Stomach (tissue), 9 donors: ENCODE results near the gene SOCS7. TPM values are rescaled to one million over a fixed set of nuclear protein-coding genes. Genes with fewer than 3 reads are reported as not detected.

Source experiments
- DNase-seq, 2 donors: peaks; one replicate each; pipeline versions ENCODE4 v3.0.0 to v3.0.0-alpha.2; 2013 to 2019
- H3K27ac ChIP-seq, 5 donors: fragments of 200-600 bp in 4 of 5; sonication (generic) in 4 of 5; one replicate each; pipeline ENCODE4 v1.5.1; 2013 to 2019; ENCODE audit warnings: mild to moderate bottlenecking in 1 of 5, moderate library complexity in 1 of 5
- H3K27me3 ChIP-seq, 3 donors: fragments of 200-600 bp; sonication (generic); one replicate each; pipeline ENCODE4 v1.5.1; 2017 to 2019; ENCODE audit warnings: mixed run types in 1 of 3
- H3K36me3 ChIP-seq, 4 donors: fragments of 200-600 bp; sonication (generic); 1 replicate in 3 of 4; 2 replicates in 1 of 4; pipeline ENCODE4 v1.5.1; 2016 to 2019
- H3K4me1 ChIP-seq, 4 donors: fragments of 200-600 bp; sonication (generic); one replicate each; pipeline ENCODE4 v1.5.1; 2016 to 2019
- H3K4me3 ChIP-seq, 4 donors: fragments of 200-600 bp; sonication (generic) in 3 of 4; one replicate each; pipeline ENCODE4 v1.5.1; 2016 to 2019; ENCODE audit warnings: mild to moderate bottlenecking in 1 of 4
- H3K9me3 ChIP-seq, 4 donors: fragments of 200-600 bp; sonication (generic); one replicate each; pipeline ENCODE4 v1.5.1; 2016 to 2019
- EP300 ChIP-seq: sonication (generic); formaldehyde crosslinking; IDR thresholded peaks from one replicate; pipeline ENCODE4 v1.6.1; 2017; ENCODE audit warnings: antibody characterized with exemption
- POLR2A ChIP-seq, 4 donors: fragments of 450-650 bp; IDR thresholded peaks; one replicate each; pipeline ENCODE4 v1.6.1; 2016; ENCODE audit warnings: antibody characterized with exemption in 4 of 4, control low read depth in 2 of 4, mild to moderate bottlenecking in 1 of 4, moderate library complexity in 1 of 4
- POLR2AphosphoS5 ChIP-seq, 3 donors: sonication (generic); formaldehyde crosslinking; IDR thresholded peaks; one replicate each; pipeline ENCODE4 v1.6.1; 2016; ENCODE audit warnings: antibody characterized with exemption in 3 of 3
- WGBS, 5 donors: extraction: QIAGEN DNeasy Blood & Tissue Kit in 3 of 5; methylation state at CpG; one replicate each; pipeline versions ENCODE4 v1.1.5 to v1.1.7; 2013 to 2018; 5-methylcytosine and 5-hydroxymethylcytosine counted together
- intact Hi-C: fragments of 100-400 bp; cut with DNase I; formaldehyde crosslinking; loops from one replicate; pipeline ENCODE4 v1.15.1; 2023; ENCODE audit warnings: low total_unique reads
- polyA plus RNA-seq, 3 donors: library from polyadenylated mRNA; stranded (reverse); fragments of 200-250 nt; gene quantifications; one replicate each; pipeline ENCODE4 v1.2.3, GENCODE V29; 2013
- total RNA-seq, 5 donors: library from RNA; depleted of rRNA; stranded (reverse); fragments of >200 nt; gene quantifications; one replicate each; pipeline versions ENCODE4 v1.1.0 to v1.2.3, GENCODE V29; 2014 to 2016
- TF ChIP-seq, protein P1 (sequence below), 7 experiments: fragments of 450-650 bp in 4 of 7; fragments of 200-600 bp in 3 of 7; sonication (generic) in 3 of 7; IDR thresholded peaks; one replicate each; pipeline ENCODE4 v1.5.1; 2016 to 2019; ENCODE audit warnings: antibody characterized with exemption in 7 of 7, control low read depth in 2 of 7, mild to moderate bottlenecking in 1 of 7
- donor health status: healthy with polysubstance abuse.
- donor health status: Bipolar disorder and iron deficiency.
- donor health status: healthy.

SOCS7 gene
- total and polyA plus RNA-seq, 8 donors: 2.5 to 52.4 (median 11.3) TPM

DNA sequence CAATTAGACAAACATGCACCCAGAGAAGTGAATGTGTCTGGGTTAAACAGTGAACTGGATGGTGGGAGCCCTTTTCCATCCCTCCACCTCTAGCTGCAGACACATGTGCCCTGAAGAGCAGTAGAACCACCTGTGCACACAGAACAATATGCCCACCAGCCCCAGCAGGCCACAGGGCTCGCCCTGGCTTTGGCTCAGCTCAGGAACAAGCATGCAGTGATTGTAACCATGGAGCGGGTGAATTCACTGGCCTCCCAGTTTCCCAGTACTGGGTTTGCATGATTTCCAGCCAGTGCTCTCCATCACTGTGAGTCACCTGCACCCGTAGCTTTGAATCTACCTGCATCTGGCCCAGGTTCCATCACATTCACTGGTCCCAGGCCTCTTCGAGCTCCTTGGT, 13.1 kb upstream of the SOCS7 start:
- H3K27ac ChIP-seq: no peak overlapping the region
- no peak overlapping the region for H3K4me3 ChIP-seq
- no peaks in the 10 kb centered on the region for H3K9me3 ChIP-seq
- peaks cover 0 to 22% (median 0%) of the 10 kb centered on the region in 3 donors for H3K27me3 ChIP-seq
- TF ChIP-seq, protein P1, sequence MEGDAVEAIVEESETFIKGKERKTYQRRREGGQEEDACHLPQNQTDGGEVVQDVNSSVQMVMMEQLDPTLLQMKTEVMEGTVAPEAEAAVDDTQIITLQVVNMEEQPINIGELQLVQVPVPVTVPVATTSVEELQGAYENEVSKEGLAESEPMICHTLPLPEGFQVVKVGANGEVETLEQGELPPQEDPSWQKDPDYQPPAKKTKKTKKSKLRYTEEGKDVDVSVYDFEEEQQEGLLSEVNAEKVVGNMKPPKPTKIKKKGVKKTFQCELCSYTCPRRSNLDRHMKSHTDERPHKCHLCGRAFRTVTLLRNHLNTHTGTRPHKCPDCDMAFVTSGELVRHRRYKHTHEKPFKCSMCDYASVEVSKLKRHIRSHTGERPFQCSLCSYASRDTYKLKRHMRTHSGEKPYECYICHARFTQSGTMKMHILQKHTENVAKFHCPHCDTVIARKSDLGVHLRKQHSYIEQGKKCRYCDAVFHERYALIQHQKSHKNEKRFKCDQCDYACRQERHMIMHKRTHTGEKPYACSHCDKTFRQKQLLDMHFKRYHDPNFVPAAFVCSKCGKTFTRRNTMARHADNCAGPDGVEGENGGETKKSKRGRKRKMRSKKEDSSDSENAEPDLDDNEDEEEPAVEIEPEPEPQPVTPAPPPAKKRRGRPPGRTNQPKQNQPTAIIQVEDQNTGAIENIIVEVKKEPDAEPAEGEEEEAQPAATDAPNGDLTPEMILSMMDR (IDR thresholded peaks at IDR 0.05): no peak
- no peak for TF ChIP-seq POLR2AphosphoS5 (IDR thresholded peaks at IDR 0.05)
- no peaks in the 10 kb centered on the region for H3K36me3 ChIP-seq
- peaks cover 7 to 8% (median 7%) of the 10 kb centered on the region in 4 donors for H3K4me1 ChIP-seq
- DNase-seq: no peak
- intact Hi-C loops: no loop called here
- 85 to 94% (median 87%) methylated on average over 2 to 4 of the region's 4 CpGs for WGBS, 5 donors

DNA sequence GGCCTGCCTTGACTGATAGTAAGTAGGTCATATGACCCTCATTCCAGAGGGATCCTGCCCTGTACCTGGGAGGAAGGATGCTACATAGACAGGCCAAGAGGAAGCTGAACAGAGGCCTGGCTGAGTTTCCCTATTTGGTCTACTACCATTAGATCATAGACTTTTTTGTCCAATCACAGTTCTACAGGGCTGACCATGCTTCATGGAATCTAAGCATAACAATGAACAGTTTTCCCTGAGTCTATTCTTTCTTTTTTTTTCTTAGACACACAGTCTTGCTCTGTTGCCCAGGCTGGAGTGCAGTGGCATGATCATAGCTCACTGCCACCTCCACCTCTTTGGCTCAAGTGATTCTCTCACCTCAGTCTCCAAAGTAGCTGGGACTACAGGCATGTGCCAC, 11.8 kb upstream of the SOCS7 start:
- no peak overlapping the region for H3K4me3 ChIP-seq
- intact Hi-C loops: no loop called here
- no peak overlapping the region for H3K27ac ChIP-seq
- peaks cover 7 to 8% (median 7%) of the 10 kb centered on the region in 4 donors for H3K4me1 ChIP-seq
- H3K27me3 ChIP-seq: peaks cover 0 to 11% (median 0%) of the 10 kb centered on the region in 3 donors
- H3K9me3 ChIP-seq: no peaks in the 10 kb centered on the region
- TF ChIP-seq POLR2A (IDR thresholded peaks at IDR 0.05) (no peak), POLR2AphosphoS5 (IDR thresholded peaks at IDR 0.05) (no peak), EP300 (no peak)
- TF ChIP-seq, protein P1 (IDR thresholded peaks at IDR 0.05): no peak
- no peak for DNase-seq
- no peaks in the 10 kb centered on the region for H3K36me3 ChIP-seq

DNA sequence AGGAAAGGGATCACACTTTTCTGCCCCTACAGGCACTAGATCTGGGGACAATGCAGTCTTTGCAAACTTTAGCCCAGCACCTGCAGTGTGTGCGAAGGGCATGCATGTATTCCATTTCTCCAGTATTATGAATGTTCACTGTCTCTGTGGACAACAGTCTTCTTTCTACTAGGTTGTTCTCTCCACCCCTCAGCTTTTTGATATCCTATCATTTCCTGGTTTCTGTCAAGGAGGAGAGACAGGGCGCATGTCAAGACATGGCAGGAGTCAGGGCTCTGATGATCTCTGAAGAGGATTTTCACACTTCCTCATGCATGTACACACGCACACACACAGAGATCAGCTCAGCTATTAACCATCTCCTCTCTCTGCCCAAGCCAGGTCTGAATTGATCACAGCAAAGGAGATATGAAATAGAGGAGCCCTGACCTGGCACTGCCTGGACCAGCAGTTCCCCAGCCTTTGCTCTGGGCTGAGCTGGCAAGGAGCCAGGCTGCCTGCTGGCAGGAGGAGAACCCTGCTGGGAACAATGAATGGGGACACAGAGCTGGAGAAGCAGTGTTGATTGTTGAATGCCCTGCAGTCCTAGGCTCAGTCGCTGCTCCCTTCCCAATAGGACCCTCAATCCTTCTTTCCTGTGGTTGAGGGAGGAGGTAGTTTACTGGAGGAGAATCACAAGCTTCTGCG, 10.5 kb upstream of the SOCS7 start:
- 45 to 58% (median 48%) methylated on average over 5 of the region's 5 CpGs for WGBS, 5 donors
- no peak overlapping the region for H3K4me3 ChIP-seq
- H3K27me3 ChIP-seq: peaks cover 0 to 9% (median 0%) of the 10 kb centered on the region in 3 donors
- no peak overlapping the region for H3K27ac ChIP-seq
- H3K9me3 ChIP-seq: no peaks in the 10 kb centered on the region
- peak; percentile 85 for DNase-seq
- TF ChIP-seq POLR2A (IDR thresholded peaks at IDR 0.05) (no peak), EP300 (no peak), POLR2AphosphoS5 (IDR thresholded peaks at IDR 0.05) (no peak)
- TF ChIP-seq, protein P1 (IDR thresholded peaks at IDR 0.05): no peak
- intact Hi-C loops: no loop called here
- peaks cover 7 to 8% (median 7%) of the 10 kb centered on the region in 4 donors for H3K4me1 ChIP-seq
- H3K36me3 ChIP-seq: no peaks in the 10 kb centered on the region

DNA sequence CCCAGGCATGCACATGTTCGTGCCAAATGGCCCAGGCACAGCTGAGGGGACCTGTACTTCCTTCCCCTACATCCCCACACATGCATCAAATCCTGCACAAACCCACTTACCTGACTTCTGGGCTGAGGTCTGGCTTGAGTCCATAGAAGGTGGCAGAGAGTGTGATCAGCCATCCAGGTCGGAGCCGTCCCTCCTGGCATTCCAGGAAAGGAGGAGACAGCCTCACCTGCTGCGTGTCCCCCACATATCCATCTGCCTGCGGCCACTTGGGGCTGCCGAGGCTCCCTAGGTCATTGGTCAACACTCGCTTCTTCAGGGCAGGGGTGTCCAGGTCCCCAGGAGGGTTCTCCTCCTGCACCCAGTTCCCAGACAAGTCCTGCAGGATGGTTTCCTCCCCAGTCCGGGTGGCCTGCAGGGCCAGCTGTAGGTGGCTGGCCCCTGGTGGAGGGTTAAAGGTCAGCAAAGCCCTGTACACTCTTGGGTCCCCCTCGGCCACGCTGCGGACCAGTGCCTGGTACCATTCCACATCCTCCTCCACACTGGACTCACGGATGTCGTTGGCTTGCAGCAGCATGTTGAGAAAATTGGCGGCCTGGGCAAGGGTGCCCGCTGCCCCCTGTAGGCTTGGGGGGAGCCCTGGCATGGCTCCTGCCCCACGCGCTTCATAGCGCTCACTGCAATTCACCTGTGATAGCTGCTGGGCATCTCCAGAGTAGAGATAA, 8.6 kb upstream of the SOCS7 start:
- peaks cover 0 to 9% (median 0%) of the 10 kb centered on the region in 3 donors for H3K27me3 ChIP-seq
- no peaks in the 10 kb centered on the region for H3K9me3 ChIP-seq
- no peaks in the 10 kb centered on the region for H3K36me3 ChIP-seq
- no peak for TF ChIP-seq POLR2A (IDR thresholded peaks at IDR 0.05)
- TF ChIP-seq EP300: no peak
- TF ChIP-seq, protein P1 (IDR thresholded peaks at IDR 0.05): no peak
- TF ChIP-seq POLR2AphosphoS5 (IDR thresholded peaks at IDR 0.05): no peak
- WGBS, 5 donors: 84 to 89% (median 86%) methylated on average over 16 to 18 of the region's 18 CpGs
- H3K4me1 ChIP-seq: peaks cover 7 to 8% (median 7%) of the 10 kb centered on the region in 4 donors
- intact Hi-C loops: no loop called here
- H3K27ac ChIP-seq: no peak overlapping the region
- no peak overlapping the region for H3K4me3 ChIP-seq
- DNase-seq: no peak
